Measurements from ENCODE around the gene TBC1D16. TPM values are rescaled to one million over a fixed set of nuclear protein-coding genes. Genes with fewer than 3 reads are reported as not detected.

Gene TBC1D16
- total RNA-seq, 1 donor from 2014 or later: 23.7 TPM

DNA sequence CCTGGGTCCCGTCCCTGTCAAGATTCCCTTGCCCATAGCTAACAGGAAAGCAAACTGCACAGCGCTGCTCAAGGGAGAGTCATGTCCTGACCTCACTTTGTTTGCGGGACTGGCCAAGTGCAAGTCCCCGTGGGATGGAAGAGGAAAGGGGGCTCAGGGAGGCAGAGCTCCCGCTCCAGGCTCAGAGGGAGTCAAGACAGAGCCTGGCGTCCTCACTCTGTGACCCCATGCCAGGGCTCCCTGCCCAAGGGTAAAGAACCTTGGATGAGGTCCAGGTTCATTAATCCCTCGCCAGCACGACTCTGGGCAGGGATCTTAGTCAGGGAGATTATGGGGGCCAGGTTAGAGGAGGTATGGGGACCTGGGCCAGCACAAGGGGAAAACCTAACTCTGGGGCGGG lies 145.0 kb downstream of the TBC1D16 start:
- FAIRE-seq: no peak
- peaks cover 8% of the 10 kb centered on the region for H3K27me3 ChIP-seq (ENCODE audit: control insufficient read depth, insufficient read depth, low read length)
- no peak overlapping the region for H3K4me3 ChIP-seq (ENCODE audit: low read depth, low read length)

DNA sequence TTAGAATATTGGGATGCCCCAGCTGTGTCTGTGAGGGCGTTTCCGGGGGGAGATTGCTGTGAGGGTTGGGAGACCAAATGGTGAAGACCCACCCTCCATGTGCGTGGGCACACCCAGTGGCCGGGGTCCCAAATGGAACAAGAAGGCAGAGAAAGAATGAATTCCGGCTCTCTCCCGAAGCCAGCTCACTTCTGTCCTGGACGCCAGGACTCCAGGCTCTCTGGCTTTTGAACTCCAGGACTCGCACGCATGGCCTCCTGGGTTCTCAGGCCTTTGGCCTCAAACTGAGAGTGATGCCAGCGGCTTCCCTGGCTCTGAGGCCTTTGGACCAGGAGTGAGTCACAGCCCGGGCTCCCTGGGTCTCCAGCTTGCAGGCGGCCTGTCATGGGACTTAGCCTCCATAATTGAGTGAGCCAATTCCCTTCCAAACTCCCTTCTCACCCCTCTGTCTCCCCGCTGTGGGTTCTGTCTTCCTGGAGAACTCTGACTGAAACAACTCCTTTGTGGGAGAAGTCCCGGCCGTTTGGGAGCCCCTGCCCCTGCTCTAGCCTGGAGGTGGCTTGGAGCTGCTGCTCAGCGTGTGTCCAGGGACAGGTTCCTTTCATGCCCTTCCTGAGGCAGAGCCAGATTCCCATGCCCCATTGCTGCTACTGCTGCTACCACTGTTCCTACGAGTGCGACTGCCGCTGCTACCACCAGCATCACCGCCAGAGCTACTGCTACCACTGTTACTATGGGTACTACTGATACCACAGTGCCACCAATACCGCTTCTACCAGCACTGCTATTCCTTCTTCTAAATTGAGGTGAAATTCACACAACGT lies 146.6 kb downstream of the TBC1D16 start:
- DNase-seq (ENCODE audit: low read depth) (no peak), FAIRE-seq (no peak)
- TF ChIP-seq, protein P1, sequence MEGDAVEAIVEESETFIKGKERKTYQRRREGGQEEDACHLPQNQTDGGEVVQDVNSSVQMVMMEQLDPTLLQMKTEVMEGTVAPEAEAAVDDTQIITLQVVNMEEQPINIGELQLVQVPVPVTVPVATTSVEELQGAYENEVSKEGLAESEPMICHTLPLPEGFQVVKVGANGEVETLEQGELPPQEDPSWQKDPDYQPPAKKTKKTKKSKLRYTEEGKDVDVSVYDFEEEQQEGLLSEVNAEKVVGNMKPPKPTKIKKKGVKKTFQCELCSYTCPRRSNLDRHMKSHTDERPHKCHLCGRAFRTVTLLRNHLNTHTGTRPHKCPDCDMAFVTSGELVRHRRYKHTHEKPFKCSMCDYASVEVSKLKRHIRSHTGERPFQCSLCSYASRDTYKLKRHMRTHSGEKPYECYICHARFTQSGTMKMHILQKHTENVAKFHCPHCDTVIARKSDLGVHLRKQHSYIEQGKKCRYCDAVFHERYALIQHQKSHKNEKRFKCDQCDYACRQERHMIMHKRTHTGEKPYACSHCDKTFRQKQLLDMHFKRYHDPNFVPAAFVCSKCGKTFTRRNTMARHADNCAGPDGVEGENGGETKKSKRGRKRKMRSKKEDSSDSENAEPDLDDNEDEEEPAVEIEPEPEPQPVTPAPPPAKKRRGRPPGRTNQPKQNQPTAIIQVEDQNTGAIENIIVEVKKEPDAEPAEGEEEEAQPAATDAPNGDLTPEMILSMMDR (IDR thresholded peaks at IDR 0.05; ENCODE audit: insufficient read depth, low read length, severe bottlenecking): no peak
- Histone ChIP-seq H3K27me3 (ENCODE audit: control insufficient read depth, insufficient read depth, low read length) (peaks cover 8% of the 10 kb centered on the region), H3K36me3 (ENCODE audit: control insufficient read depth, insufficient read depth, low read length) (no peaks in the 10 kb centered on the region), H3K4me3 (ENCODE audit: low read depth, low read length) (no peak overlapping the region)

More for the DNA sequence above, 145.0 kb downstream of the TBC1D16 start:
- no peak for DNase-seq (ENCODE audit: low read depth)
- TF ChIP-seq, protein P1 (IDR thresholded peaks at IDR 0.05; ENCODE audit: insufficient read depth, low read length, severe bottlenecking): no peak
- H3K36me3 ChIP-seq (ENCODE audit: control insufficient read depth, insufficient read depth, low read length): no peaks in the 10 kb centered on the region

DNA sequence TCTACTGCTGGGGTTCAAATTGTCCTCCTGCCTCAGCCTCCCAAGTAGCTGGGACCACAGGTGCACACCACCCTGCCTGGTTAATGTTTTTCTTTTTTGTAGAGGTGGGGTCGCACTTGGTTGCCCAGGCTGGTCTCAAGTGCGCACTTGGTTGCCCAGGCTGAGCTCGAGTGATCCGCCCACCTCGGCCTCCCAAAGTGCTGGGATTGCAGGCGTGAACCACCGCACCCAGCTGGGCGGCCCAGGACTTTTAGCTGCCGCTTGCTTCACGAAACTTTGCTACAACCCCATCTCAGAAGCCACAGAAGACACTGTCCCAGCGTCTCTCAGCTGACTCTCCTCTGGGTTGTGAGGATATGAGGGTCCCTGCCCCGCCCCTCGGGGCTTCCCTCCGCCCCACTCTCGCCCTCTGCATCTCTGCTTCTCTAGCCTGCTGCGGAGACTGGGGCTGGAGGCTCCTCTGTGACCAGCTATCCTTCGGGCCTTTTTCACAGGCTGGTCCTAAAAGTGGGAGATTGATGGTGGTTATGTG lies 147.6 kb downstream of the TBC1D16 start:
- TF ChIP-seq, protein P1 (IDR thresholded peaks at IDR 0.05; ENCODE audit: insufficient read depth, low read length, severe bottlenecking): no peak
- peaks cover 8% of the 10 kb centered on the region for H3K27me3 ChIP-seq (ENCODE audit: control insufficient read depth, insufficient read depth, low read length)

DNA sequence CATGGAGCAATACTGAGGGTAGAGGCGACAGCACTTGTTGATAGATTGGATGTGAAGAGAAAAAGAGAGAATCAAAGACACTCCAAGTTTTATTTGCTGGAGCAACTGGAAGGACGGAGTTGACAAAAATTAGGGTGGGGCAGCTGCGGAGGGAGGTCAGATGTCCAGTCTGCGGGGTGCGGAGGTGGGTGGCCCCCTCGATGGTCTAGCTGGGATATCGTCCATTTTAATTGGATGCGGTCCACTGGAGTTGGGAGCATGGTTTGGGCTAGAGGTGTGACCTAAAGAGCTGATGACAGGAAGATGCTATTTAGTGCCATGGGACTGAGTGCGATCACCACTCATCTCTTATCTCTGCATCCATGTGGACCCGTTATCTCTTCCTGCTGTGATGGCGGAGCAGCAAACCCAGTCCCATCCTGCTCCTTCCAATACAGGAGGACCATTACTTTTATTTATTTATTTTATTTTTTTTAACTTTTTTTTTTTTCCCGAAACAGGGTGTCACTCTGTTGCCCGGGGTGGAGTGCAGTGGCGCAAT lies 148.2 kb downstream of the TBC1D16 start:
- Histone ChIP-seq H3K4me3 (ENCODE audit: low read depth, low read length) (no peak overlapping the region), H3K36me3 (ENCODE audit: control insufficient read depth, insufficient read depth, low read length) (no peaks in the 10 kb centered on the region), H3K27me3 (ENCODE audit: control insufficient read depth, insufficient read depth, low read length) (peaks cover 8% of the 10 kb centered on the region)
- no peak for DNase-seq (ENCODE audit: low read depth)
- TF ChIP-seq, protein P1 (IDR thresholded peaks at IDR 0.05; ENCODE audit: insufficient read depth, low read length, severe bottlenecking): no peak
- FAIRE-seq: no peak

More for the DNA sequence above, 147.6 kb downstream of the TBC1D16 start:
- no peak for DNase-seq (ENCODE audit: low read depth)
- no peaks in the 10 kb centered on the region for H3K36me3 ChIP-seq (ENCODE audit: control insufficient read depth, insufficient read depth, low read length)
- no peak for FAIRE-seq
- H3K4me3 ChIP-seq (ENCODE audit: low read depth, low read length): no peak overlapping the region

DNA sequence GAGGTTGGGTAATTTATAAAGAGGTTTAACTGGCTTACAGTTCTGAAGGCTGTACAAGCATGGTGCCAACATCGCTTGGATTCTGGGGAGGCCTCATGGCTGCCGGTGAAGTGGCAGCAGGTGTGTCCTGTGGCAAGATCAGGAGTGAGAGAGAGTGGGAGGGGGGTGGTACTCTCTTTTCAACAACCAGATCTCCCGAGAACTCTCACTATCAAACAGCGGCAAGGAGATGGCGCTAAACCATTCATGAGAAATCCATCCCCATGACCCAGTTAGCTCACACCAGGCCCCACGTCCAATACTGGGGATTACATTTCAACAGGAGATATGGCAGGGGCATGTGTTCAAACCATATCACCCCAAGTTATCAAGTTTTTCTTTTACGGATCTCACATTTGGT lies 152.5 kb downstream of the TBC1D16 start:
- H3K36me3 ChIP-seq (ENCODE audit: control insufficient read depth, insufficient read depth, low read length): no peaks in the 10 kb centered on the region
- no peak overlapping the region for H3K4me3 ChIP-seq (ENCODE audit: low read depth, low read length)
- TF ChIP-seq, protein P1 (IDR thresholded peaks at IDR 0.05; ENCODE audit: insufficient read depth, low read length, severe bottlenecking): no peak
- DNase-seq (ENCODE audit: low read depth) (no peak), FAIRE-seq (no peak)
- H3K27me3 ChIP-seq (ENCODE audit: control insufficient read depth, insufficient read depth, low read length): no peaks in the 10 kb centered on the region

Other genes with a start within 250 kb of the TBC1D16 start
- gene CBX8, start 238.8 kb downstream of the TBC1D16 start, total RNA-seq: 2.6 and 2.7 TPM in 2 replicates
- 43.4 and 86.8 TPM in 2 replicates for gene CBX4, start 196.4 kb downstream of the TBC1D16 start, total RNA-seq
- gene CCDC40, start 770 bp upstream of the TBC1D16 start, total RNA-seq: 0.79 and 1.7 TPM in 2 replicates
- gene GAA, start 65.7 kb upstream of the TBC1D16 start, total RNA-seq: 19.1 and 21.1 TPM in 2 replicates
- 101 and 176 TPM in 2 replicates for gene EIF4A3, start 111.3 kb upstream of the TBC1D16 start, total RNA-seq
- gene CARD14, start 134.2 kb upstream of the TBC1D16 start, total RNA-seq: 1.6 and 8.7 TPM in 2 replicates
- 6.1 and 9.6 TPM in 2 replicates for gene SGSH, start 184.5 kb upstream of the TBC1D16 start, total RNA-seq
- 1.3 and 2.6 TPM in 2 replicates for gene SLC26A11, start 184.6 kb upstream of the TBC1D16 start, total RNA-seq
- 41.3 and 46.2 TPM in 2 replicates for gene RNF213, start 225.0 kb upstream of the TBC1D16 start, total RNA-seq

Data from bronchial epithelial cell (primary cell).